HG03520 (cell line): ENCODE data around the gene RALGDS.

Source experiments
- ATAC-seq: cut with Tn5 transposase; IDR thresholded peaks from one replicate; pipeline ENCODE4 v1.9.1; 2021; ENCODE audit warnings: mild to moderate bottlenecking, moderate library complexity; ENCODE audit not compliant: unreplicated experiment

RALGDS gene

GRCh38 chr9:133151601-133152525 lies 30.8 kb upstream of the RALGDS start:
- ATAC-seq = no peak

GRCh38 chr9:133151041-133151440 lies 30.0 kb upstream of the RALGDS start:
- no peak for ATAC-seq

GRCh38 chr9:133149130-133150015 lies 28.3 kb upstream of the RALGDS start:
- peak; percentile 58 for ATAC-seq

- ATAC-seq = peak; percentile 5
Observed at GRCh38 chr9:133148199-133149129, 27.4 kb upstream of the RALGDS start.

GRCh38 chr9:133147412-133148198 lies 26.6 kb upstream of the RALGDS start:
- ATAC-seq = peak; percentile 22

GRCh38 chr9:133146746-133147411 lies 25.8 kb upstream of the RALGDS start:
- ATAC-seq = no peak

- no peak for ATAC-seq
Observed at GRCh38 chr9:133144904-133145851, 24.1 kb upstream of the RALGDS start.

GRCh38 chr9:133144142-133144903 lies 23.3 kb upstream of the RALGDS start:
- ATAC-seq = no peak

GRCh38 chr9:133143639-133144141 lies 22.6 kb upstream of the RALGDS start:
- ATAC-seq = no peak

- no peak for ATAC-seq
Observed at GRCh38 chr9:133142684-133143622, 21.9 kb upstream of the RALGDS start.

- no peak for ATAC-seq
Observed at GRCh38 chr9:133141833-133142595, 21.0 kb upstream of the RALGDS start.

GRCh38 chr9:133140606-133141005 lies 19.6 kb upstream of the RALGDS start:
- ATAC-seq = no peak

- no peak for ATAC-seq
Observed at GRCh38 chr9:133140174-133140505, 19.1 kb upstream of the RALGDS start.

- ATAC-seq = no peak
Observed at GRCh38 chr9:133139246-133140173, 18.5 kb upstream of the RALGDS start.
